Esophagus muscularis mucosa (tissue), 4 donors: ENCODE measurements around the gene FAAP20. TPM values are rescaled to one million over a fixed set of nuclear protein-coding genes. Genes with fewer than 3 reads are reported as not detected.
A peak's percentile ranks its signal among the peaks of the same experiment; 100 is the strongest.

Experiments
- DNase-seq: peaks from one replicate; pipeline ENCODE4 v3.0.0-alpha.2; 2017; ENCODE audit errors: extremely low spot score
- H3K27ac ChIP-seq, 4 donors: fragments of 200-600 bp; sonication (generic); replicated peaks in 1 of 4; 1 replicate in 3 of 4; 2 replicates in 1 of 4; pipeline ENCODE4 v1.5.1; 2016 to 2019; ENCODE audit warnings: mild to moderate bottlenecking in 1 of 4
- H3K27me3 ChIP-seq, 4 donors: fragments of 200-600 bp; sonication (generic); one replicate each; pipeline versions ENCODE4 v1.5.1 to v1.6.0; 2016 to 2019
- H3K36me3 ChIP-seq, 4 donors: fragments of 200-600 bp; sonication (generic); one replicate each; pipeline ENCODE4 v1.5.1; 2016 to 2019
- H3K4me1 ChIP-seq, 4 donors: fragments of 200-600 bp; sonication (generic); one replicate each; pipeline ENCODE4 v1.5.1; 2016 to 2019
- H3K4me3 ChIP-seq, 4 donors: fragments of 200-600 bp; sonication (generic); 1 replicate in 2 of 4; 2 replicates in 2 of 4; pipeline ENCODE4 v1.5.1; 2016 to 2019; ENCODE audit warnings: mild to moderate bottlenecking in 4 of 4, moderate library complexity in 1 of 4
- H3K9me3 ChIP-seq, 4 donors: fragments of 200-600 bp; sonication (generic); 1 replicate in 3 of 4; 2 replicates in 1 of 4; pipeline ENCODE4 v1.5.1; 2016 to 2019
- CTCF ChIP-seq, 3 experiments: fragments of 200-600 bp in 2 of 3; fragments of 450-650 bp in 1 of 3; sonication (generic) in 2 of 3; IDR thresholded peaks; one replicate each; pipeline ENCODE4 v1.5.1; 2017 to 2019; ENCODE audit warnings: antibody characterized with exemption in 3 of 3, mild to moderate bottlenecking in 2 of 3, moderate library complexity in 1 of 3
- EP300 ChIP-seq: sonication (generic); formaldehyde crosslinking; IDR thresholded peaks from one replicate; pipeline ENCODE4 v1.6.1; 2017; ENCODE audit warnings: antibody characterized with exemption
- POLR2A ChIP-seq: fragments of 450-650 bp; IDR thresholded peaks from one replicate; pipeline ENCODE4 v1.6.1; 2017; ENCODE audit warnings: antibody characterized with exemption, moderate library complexity, mild to moderate bottlenecking, low read depth
- POLR2AphosphoS5 ChIP-seq, 2 donors: sonication (generic); formaldehyde crosslinking; IDR thresholded peaks; one replicate each; pipeline ENCODE4 v1.6.1; 2017; ENCODE audit warnings: antibody characterized with exemption in 2 of 2
- WGBS: methylation state at CpG from one replicate; pipeline ENCODE4 v1.1.5; 2018; 5-methylcytosine and 5-hydroxymethylcytosine counted together
- intact Hi-C: fragments of 100-400 bp; cut with DNase I; formaldehyde crosslinking; loops from one replicate; pipeline ENCODE4 v1.15.1; 2023
- total RNA-seq, 4 donors: library from RNA; depleted of rRNA; stranded (reverse); fragments of >200 nt; gene quantifications; one replicate each; pipeline versions ENCODE4 v1.1.0 to v1.2.1, GENCODE V29; 2016

The FAAP20 gene
- total RNA-seq, 4 donors from 2014 or later = 37.9 to 81.7 (median 55.7) TPM

- WGBS = 66% methylated on average over 6 of the region's 11 CpGs
- TF ChIP-seq EP300 = no peak
- TF ChIP-seq POLR2AphosphoS5 (IDR thresholded peaks at IDR 0.05) = no peak
- no peak for TF ChIP-seq POLR2A
- H3K27ac ChIP-seq = peak overlapping the region; percentile 85 to 98 (median 89)
- DNase-seq = no peak
- H3K36me3 ChIP-seq = no peaks in the 10 kb centered on the region
- peaks cover 39 to 64% (median 57%) of the 10 kb centered on the region in 4 donors for H3K4me1 ChIP-seq
- no peaks in the 10 kb centered on the region for H3K27me3 ChIP-seq
- peak overlapping the region in 3 of 4 donors; percentile 44 to 60 (median 52) for H3K4me3 ChIP-seq
- no peaks in the 10 kb centered on the region for H3K9me3 ChIP-seq
- intact Hi-C loops = loop anchor here (5.0 kb wide), 1 partner anchor 34 kb away; no protein-coding TSS in a partner anchor
Observed at GRCh38 chr1:2198571-2198970, 4.0 kb upstream of the FAAP20 start.

GRCh38 chr1:2197707-2198165 is 3.2 kb upstream of the FAAP20 start:
- H3K4me3 ChIP-seq = no peak overlapping the region
- no peak for TF ChIP-seq EP300
- no peak for TF ChIP-seq POLR2A
- TF ChIP-seq POLR2AphosphoS5 (IDR thresholded peaks at IDR 0.05) = no peak
- no peak for TF ChIP-seq CTCF (IDR thresholded peaks at IDR 0.05)
- H3K4me1 ChIP-seq = peaks cover 42 to 64% (median 58%) of the 10 kb centered on the region in 4 donors
- no peaks in the 10 kb centered on the region for H3K36me3 ChIP-seq
- 75% methylated on average over 7 of the region's 10 CpGs for WGBS
- no peaks in the 10 kb centered on the region for H3K9me3 ChIP-seq
- peak overlapping the region; percentile 85 to 98 (median 89) for H3K27ac ChIP-seq
- no peaks in the 10 kb centered on the region for H3K27me3 ChIP-seq
- DNase-seq = no peak
- intact Hi-C loops = loop anchor here (5.0 kb wide), 1 partner anchor 35 kb away; no protein-coding TSS in a partner anchor

GRCh38 chr1:2196901-2197638 is 2.5 kb upstream of the FAAP20 start:
- no peak for TF ChIP-seq POLR2AphosphoS5 (IDR thresholded peaks at IDR 0.05)
- no peak for TF ChIP-seq EP300
- no peak for TF ChIP-seq POLR2A
- TF ChIP-seq CTCF (IDR thresholded peaks at IDR 0.05) = no peak
- intact Hi-C loops = loop anchor here (5.0 kb wide), 1 partner anchor 35 kb away; no protein-coding TSS in a partner anchor
- no peak for DNase-seq
- 72% methylated on average over 2 of the region's 17 CpGs for WGBS
- H3K4me1 ChIP-seq = peaks cover 48 to 70% (median 64%) of the 10 kb centered on the region in 4 donors
- no peaks in the 10 kb centered on the region for H3K27me3 ChIP-seq
- no peaks in the 10 kb centered on the region for H3K9me3 ChIP-seq
- H3K36me3 ChIP-seq = no peaks in the 10 kb centered on the region
- peak overlapping the region; percentile 64 to 98 (median 88) for H3K27ac ChIP-seq
- no peak overlapping the region for H3K4me3 ChIP-seq

- no peak for DNase-seq
- H3K27ac ChIP-seq = peak overlapping the region; percentile 94 to 99 (median 98)
- H3K27me3 ChIP-seq = no peaks in the 10 kb centered on the region
- no peak overlapping the region for H3K4me3 ChIP-seq
- no peaks in the 10 kb centered on the region for H3K9me3 ChIP-seq
- 80% methylated on average over 1 of the region's 11 CpGs for WGBS
- TF ChIP-seq CTCF (IDR thresholded peaks at IDR 0.05) (no peak), POLR2AphosphoS5 (IDR thresholded peaks at IDR 0.05) (no peak), EP300 (no peak), POLR2A (no peak)
- intact Hi-C loops = loop anchor here (1.0 to 5.0 kb wide), 2 partner anchors 37 to 186 kb away; no protein-coding TSS in a partner anchor
- peaks cover 61 to 78% (median 72%) of the 10 kb centered on the region in 4 donors for H3K4me1 ChIP-seq
- no peaks in the 10 kb centered on the region for H3K36me3 ChIP-seq
Observed at GRCh38 chr1:2195785-2196184, 1.2 kb upstream of the FAAP20 start.
